HepG2 (cell line): ENCODE data around the gene ANKRD12.

Experiments used
- ETV5 ChIP-seq: IDR thresholded peaks from 2 replicates; pipeline ENCODE4 v1.6.1; 2018; ENCODE audit warnings: missing biosample characterization, missing genetic modification reagents, inconsistent platforms, borderline replicate concordance
- IRF2 ChIP-seq: IDR thresholded peaks from 2 replicates; pipeline ENCODE4 v1.6.1; 2018; ENCODE audit warnings: missing genetic modification reagents, missing compliant biosample characterization
- TF ChIP-seq, protein P1 (sequence below): sonication (generic); formaldehyde crosslinking; IDR thresholded peaks from 2 replicates; pipeline ENCODE4 v1.4.0; 2020; ENCODE audit warnings: mild to moderate bottlenecking, missing genetic modification reagents
- TF ChIP-seq, protein P2 (sequence below), 2 experiments: IDR thresholded peaks; 2 replicates each; pipeline ENCODE4 v1.6.1; 2011 to 2012; ENCODE audit warnings: low read length in 2 of 2, borderline replicate concordance in 1 of 2, low read depth in 1 of 2, mild to moderate bottlenecking in 1 of 2, moderate library complexity in 1 of 2

DNA sequence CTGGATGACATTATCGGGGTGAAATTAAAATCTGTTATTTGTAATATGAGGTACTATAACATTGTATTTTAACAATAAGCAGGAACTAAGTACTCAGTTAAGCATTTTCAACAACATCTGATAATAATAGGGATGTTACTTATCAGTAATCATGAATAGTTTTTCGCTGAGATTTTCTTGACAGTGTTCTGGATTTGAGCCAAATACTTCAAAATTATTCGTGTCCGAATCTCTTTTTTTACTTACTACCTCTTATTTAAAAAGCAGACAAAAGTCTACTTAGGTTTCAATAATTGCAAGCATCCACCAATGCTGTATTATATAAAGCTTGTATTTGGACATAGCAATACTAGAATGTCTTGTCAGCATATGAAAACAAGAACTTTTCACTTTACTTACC is 6.4 kb upstream of the ANKRD12 start:
- TF ChIP-seq ETV5 (CRISPR knock-in tag): no peak
- no peak for TF ChIP-seq IRF2 (CRISPR knock-in tag)
- TF ChIP-seq, protein P1, sequence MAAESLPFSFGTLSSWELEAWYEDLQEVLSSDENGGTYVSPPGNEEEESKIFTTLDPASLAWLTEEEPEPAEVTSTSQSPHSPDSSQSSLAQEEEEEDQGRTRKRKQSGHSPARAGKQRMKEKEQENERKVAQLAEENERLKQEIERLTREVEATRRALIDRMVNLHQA (CRISPR knock-in tag): no peak
- TF ChIP-seq, protein P2, sequence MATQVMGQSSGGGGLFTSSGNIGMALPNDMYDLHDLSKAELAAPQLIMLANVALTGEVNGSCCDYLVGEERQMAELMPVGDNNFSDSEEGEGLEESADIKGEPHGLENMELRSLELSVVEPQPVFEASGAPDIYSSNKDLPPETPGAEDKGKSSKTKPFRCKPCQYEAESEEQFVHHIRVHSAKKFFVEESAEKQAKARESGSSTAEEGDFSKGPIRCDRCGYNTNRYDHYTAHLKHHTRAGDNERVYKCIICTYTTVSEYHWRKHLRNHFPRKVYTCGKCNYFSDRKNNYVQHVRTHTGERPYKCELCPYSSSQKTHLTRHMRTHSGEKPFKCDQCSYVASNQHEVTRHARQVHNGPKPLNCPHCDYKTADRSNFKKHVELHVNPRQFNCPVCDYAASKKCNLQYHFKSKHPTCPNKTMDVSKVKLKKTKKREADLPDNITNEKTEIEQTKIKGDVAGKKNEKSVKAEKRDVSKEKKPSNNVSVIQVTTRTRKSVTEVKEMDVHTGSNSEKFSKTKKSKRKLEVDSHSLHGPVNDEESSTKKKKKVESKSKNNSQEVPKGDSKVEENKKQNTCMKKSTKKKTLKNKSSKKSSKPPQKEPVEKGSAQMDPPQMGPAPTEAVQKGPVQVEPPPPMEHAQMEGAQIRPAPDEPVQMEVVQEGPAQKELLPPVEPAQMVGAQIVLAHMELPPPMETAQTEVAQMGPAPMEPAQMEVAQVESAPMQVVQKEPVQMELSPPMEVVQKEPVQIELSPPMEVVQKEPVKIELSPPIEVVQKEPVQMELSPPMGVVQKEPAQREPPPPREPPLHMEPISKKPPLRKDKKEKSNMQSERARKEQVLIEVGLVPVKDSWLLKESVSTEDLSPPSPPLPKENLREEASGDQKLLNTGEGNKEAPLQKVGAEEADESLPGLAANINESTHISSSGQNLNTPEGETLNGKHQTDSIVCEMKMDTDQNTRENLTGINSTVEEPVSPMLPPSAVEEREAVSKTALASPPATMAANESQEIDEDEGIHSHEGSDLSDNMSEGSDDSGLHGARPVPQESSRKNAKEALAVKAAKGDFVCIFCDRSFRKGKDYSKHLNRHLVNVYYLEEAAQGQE (IDR thresholded peaks at IDR 0.05; ENCODE audit: borderline replicate concordance in 1 of 2, low read depth in 1 of 2, low read length in 2 of 2): no peak
